ENCODE data around the gene MTG2.

Gene MTG2

DNA sequence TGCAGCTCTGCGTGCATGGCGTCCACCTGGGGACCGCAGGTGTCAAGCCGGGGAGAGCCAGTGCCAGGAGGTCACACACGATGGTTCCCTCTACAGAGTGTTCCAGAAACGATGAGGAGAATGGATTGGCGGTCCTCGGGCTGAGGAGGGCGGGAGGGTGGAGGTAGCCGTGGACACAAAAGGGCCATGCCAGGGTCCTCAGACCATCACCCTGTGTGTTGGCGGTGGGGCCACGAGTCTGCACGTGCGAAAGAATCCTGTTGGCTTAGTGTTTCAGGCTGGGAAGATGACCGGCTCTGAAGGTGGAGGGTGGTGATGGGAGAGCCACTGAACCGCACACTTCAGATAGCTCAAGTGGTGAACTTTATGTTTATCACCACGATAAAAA lies 23.6 kb downstream of the MTG2 start:
- DNase-seq = no peak

DNA sequence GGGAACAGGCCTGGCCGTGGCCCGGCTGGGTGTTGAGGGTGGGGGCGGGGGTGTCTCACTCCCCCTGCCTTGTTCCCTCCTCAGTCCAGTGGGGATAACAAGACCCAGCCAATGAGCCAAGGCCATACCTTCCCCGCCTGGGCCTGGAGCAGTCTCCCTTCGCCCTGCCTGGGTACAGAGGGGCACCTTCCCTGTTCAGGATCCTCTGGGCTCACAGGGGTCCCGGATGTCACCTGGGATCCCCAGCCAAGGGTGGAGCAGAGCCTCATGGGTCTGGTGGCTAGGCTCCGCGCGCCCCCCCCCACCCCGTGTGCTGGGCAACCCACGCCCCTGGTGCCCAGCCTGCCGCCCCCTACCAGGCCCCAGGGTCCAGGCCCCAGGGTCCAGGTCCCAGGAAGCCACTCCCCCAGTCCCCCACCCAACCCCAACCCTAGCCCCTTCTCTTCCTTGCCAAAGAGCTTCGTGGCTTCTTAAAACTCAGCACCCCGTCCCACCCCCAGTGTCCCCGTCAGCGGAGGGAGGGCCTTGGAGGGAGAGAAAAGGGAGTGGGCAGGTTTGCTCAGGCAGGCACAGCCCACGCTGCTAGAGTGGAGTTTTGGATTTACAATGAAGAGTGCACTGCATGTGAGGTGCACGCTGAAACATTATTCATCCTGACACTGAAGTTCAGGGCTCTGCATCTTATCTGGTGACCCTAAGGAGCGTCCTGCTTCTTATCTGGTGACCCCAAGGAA lies 25.4 kb downstream of the MTG2 start:
- DNase-seq = no peak

DNA sequence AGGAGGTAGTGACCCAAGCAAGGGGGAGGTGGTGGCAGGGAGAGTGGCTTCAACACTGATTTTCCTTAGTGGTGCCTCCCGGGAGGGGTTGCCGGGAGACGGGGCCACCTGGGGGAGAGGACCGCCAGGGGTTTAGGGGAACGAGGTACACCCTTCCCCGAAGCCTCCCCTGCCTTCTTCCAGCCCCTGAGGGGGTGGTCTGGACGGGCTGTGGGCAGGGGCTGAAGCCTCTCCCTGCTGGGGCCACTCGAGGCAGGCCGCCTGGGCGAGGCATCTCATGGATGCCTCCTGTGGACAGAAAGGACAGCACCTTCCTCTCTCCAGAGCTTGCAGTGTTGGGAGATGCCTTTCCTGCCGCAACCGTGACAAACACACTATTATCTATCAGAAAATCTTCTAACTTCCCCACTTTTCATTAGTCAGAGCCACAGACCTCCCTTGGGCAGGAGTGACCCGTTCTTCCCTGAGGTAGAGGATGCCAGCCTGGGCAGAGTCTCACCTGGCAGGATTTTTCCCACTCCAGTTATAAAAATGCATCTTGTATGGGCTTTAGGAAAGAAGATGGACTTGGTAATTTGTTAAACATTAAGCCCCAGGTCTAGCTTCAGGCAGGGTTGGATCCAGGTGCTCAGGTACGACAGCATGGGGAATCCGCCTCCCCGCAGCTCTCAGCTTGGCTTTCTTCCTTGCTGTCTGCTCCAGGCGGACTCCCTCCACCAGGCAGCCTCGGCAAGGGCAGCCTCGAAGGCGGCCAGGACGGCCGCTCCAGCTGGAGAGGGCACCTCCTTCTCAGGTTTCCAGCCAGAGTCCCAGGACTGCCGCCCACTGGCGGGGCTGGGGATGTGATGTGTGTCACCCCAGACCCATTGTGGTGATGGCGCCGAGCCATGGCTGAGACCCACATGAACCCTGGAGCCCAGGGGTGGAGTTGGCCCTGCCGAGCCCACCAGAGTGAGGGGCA lies 26.2 kb downstream of the MTG2 start:
- peak in 1 of 2 experiments; percentile 48 for DNase-seq

DNA sequence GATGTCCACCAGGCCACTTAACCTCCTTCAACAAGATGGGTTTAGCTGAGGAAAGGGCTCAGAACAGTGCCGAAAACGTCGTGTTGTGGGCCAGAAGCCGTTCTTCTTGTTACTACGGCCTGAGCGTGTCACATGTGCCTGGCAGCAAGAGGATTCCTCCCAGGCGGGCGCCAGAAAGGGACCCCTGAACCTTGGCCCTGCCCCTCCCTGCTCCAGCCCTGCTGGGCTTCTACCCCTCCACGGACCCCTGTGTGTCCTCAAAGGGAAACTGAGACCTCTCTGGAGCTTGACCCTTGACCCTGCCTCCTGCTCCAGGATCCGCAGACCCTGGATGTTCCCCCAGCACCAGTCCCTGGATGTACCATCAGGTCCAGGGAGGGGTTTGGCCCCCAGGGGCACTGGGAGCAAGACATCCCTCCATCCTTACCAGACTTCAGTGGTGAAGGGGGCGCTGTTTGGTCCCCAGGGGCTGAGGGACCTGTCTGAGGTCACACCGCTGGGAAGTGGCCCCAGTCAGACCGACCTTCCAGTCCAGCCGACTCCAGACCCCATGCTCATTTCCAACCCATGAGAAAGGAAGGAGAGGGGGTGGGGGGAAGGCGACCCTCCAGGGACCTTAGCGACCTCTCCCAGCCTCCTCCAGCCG lies 27.1 kb downstream of the MTG2 start:
- DNase-seq = peak in 1 of 2 experiments; percentile 18

DNA sequence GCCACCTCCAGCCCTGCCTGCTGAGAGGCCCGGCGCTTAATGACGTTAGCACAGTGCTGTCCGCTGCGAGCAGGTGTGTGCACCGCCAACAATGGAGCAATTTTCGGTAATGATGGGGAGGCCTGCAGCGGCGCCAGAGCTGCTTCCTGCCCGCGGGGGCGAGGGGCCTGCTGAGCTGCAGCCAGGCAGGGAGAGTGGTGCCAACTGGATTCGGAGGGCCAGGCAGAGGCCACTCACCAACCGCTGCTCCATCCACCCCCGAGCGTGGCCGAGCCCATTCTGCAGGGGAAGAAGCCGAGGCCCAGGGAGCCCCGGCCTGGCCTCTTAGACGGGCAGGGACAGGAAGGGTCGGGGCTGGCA lies 27.6 kb downstream of the MTG2 start:
- DNase-seq = peak; percentile 92 to 97

DNA sequence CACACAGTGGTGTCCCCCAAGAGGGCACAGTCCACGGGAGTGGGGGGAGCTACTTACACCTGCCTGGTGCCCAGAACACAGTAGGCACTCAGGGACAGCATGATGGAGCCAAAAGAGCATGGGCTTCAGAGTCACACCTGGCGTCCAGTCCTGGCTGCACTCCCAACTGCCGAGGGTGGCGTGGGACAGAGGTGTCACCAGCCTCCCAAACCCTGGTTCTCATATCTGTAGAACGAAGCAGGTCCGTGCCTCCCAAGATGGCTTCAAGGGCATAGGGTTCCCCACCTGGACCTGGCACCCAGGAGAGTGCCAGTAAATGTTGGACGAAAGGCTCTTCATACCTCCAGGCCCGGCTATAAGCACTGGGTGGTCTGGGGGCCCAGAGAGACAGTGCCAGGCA lies 28.4 kb downstream of the MTG2 start:
- DNase-seq = no peak

DNA sequence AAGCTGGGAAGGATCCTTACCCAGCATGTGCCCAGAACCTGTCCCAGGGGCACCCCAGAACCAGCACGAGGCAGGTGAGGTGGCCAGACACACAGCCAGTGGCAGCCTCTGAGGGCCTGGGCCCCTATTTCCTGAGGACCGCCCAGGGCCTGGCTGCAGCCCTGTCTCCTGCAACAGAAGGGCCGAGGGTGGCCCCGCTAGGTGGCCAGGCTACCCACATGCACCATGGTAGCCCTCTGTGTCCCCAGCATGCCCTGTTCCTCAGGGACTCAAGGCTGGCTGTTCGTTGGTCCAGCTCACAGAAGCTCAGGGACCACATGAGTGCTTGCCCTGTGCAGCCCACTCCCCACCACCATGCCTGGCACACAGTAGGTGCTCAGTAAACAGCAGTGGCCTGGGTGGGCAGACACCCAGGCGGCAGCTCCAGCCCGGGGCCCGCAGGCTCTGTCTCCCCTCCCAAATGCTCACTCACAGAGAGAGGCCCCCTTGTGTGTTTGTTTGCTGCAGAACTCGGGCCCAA lies 29.0 kb downstream of the MTG2 start:
- no peak for DNase-seq

DNA sequence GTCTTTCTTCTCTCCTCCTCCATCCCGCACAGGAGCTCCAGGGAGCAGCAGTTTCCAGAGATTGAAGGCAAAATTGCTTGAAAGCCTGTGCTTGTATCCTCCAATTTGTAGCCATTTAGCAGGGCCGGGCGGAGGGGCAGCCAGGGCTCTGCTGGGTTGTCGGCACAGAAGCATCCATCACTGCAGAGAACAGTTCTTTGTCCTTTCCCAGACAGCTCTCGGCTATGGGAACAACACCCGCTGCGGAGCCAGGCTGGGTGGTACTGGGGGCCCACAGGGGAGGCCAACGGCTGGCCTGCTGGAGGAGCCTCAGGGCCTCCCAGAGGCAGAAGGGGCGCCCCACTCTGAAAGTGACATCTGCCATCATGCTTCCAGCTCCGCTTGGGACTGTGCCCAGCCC lies 29.5 kb downstream of the MTG2 start:
- peak; percentile 54 to 81 for DNase-seq

DNA sequence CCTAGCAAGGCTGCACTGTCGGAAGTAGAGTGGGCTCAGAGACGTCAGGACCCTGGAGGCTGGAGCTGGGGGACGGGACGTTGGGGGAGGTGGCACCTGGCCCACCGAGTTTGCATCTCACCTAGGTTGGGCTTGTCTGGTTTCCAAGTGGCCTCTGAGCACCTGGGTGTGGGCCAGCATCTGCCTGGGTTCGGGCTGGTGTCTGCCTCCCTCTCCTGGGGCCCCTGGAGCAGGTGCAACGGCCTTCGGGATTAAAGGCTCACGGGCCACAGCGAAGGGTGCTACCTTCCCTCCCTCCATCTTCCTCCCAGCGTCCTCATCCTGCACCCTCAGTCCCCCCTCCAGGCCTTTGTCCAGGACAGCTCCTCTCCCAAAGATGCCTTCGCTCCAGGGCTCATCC lies 31.2 kb downstream of the MTG2 start:
- DNase-seq = peak in 1 of 2 experiments; percentile 60

DNA sequence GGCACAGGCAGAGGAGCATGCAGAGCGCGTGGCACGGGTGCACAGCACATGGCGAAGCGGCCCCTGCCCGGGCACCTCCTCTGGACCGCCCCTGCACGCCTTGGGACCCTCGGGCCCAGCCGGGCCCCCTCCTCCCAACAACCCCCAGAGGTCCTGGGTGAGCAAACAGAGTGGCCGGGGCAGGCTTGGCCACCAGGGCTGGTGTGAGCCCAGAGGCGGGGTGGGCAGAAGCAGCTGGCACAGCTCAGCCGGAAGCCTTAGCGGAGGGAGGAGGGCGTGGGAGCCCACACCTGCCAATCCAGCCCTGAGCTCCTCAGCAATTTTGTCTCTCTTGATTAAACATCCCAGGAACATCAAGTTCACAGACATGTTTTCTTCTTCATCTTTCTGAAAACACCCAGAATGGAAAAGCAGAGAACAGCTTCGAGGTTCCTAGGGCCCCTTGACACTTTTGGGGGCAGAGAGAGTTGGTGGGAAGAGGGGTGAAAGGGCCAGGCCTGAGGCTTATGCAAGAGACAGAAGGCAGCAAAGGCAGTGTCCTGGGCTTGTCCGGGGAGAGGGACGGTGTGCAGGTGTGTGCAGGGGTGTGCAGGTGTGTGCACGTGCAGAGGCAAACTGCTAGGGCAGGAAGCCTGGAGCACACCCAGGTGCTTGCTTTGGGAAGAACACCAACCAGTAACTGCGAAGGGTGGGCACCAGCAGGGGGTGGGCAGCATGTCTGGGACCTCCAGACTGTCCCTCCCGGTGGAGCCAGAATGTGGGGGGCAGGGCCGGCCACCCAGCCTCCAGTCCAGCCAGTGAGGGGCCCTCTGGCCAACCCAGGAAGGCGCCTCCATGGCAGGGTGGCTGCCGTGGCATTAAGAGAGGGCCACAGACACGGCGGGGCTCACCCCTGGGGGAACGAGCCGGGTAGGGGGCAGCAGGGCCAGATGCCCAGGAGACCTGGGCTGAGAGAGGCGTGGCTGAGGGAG lies 32.5 kb downstream of the MTG2 start:
- DNase-seq = peak in 1 of 2 experiments; percentile 55

DNA sequence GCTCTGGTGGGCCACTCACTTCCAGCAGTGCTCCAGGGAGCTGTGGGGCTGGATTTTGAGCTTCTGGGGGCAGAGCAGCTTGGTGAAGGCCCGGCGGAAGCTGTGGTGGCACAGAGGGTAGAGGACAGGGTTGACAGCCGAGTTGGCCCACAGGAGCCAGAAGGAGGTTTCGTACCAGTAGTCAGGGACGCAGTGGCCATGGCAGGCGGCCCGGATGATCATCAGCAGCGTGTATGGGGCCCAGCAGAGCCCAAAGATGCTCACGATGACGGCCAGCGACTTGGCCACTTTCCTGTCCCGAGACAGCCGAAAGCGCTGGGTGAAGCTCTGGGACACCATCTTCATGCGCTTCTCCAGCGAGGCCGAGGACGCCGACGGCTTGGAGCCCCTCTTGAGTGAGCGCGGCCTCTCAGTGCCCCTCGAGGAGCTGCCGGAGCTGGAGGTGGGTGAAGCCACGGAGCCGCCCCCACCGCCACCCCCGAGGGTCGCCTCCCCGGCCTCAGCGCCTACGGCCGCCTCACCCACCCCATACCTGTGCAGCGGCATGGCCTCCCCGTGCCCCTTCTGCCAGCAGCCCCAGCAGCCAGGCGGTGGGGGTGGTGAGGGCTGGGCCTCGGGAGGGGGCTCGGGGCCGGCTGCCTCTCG lies 33.3 kb downstream of the MTG2 start:
- no peak for DNase-seq

DNA sequence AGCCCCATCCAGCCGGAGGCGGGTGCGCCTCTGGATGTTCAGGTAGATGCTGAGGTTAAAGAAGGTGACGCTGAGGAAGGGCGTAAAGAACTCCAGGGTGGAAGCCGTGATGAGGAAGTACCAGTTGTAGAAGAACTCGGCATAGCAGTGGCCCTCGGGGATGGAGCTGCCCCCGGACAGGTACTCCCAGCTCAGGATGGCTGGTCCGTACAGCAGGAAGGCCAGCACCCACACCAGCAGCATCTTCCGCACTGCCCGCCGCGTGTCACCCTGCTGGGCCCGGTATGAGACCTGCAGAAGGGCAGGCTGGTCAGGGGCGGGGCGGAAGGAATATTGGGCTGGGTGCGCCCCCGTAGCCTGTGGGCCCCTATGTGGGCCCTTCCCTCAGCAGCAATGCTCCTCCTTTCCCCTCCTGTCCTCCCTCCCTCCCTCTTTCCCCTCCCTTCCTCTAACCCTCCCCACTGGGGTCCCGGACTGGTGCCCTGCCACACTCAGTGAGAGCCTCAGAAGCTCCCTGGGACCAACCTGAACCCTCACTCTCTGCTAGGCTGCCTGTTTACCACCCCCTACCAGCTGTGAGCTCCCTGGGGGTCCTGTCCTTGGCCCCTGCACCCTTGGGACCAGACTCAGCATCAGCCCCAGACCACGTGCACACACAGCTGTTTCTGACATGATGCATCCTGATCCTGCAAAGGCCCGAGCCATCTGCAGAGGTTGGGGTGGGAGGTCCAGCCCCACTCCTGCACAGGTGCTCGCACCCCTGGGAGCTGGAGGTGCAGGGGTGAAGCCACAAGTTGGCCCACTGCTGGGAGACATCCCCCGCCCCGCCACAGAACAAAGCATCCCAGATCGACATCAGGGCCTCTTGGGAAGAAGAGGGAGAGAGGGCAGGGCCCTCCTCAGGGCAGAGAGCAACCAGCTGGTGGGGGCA lies 34.1 kb downstream of the MTG2 start:
- DNase-seq = no peak

DNA sequence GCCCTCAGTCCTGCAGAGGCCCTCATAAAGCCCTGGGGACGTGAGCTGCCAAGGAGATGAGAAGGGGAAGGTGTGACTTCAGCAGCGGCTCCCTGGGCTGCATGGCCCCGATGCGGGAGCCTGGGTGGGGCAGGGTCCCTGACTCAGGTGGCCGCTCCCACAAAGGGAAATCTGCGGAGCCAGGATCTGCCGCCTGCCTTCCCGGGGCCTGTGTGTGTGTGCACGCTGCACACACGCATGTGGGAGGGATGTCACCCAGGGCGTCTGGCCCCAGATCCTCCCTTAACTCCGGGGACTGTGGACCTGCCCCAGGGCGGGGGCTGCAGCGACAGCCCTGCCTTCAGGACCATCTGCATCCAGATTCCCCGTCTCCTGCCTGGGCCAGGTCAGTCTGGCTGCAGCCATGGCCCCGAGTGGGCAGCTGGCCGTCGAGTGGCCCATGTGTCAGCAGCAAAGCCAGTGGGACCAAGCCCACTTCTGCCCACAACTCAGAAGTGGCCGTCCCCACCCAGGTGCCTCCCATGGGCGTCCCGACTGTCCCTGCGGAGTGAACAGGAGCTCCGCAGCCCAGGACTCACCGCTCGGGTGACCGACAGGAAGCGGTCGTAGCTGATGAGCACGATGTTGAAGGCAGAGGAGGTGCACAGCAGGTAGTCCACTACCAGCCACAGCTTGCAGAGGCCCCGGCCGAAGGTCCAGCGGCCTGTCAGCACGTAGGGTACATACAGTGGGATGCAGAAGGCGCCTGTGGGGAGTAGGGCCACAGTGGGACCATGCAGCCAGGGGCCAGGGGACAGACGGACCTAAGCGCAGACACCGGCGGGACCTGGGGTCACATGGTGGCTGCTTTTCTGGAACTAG lies 35.3 kb downstream of the MTG2 start:
- DNase-seq = no peak

DNA sequence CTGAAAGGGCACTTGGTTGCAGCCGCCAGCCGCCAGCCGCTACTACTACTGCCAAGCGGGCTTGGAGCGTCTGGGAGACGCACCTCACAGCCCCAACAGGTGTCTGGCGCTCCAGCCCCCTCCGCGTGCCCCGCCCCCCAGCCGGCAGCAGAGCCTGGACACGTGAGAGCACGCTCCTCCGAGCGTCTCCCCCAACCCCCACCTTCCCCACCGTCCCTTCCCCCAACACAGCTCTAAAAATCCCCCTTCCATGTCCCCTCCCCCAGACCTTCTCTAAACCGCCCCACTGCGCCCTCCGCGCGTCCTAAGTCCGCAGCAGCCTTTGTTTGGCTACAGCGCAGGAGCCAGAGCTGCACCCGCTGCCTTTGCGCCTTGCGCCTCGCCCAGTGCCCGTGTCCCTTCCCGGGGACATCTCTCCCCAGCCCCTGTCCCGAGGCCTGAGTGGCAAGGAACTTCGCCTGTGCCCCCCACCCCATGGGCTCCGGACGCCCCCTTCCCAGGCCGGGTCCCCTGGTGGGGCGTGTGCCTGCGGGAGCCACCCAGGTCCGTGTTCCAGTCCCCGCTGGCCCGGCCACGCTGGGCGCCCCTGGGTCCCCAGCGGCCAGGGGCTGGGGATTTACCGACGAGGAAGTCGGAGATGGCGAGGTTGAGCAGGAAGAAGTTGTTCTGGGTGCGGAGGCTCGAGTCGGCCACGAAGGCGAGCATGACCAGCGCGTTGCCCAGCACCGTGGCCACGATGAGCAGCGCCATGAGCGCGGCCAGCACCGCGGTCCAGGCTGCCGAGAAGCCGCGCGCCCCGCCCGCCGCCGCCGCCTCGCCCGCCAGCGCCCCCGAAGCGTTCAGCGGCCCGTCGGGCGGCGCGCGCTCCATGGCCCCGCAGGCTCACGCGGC lies 36.5 kb downstream of the MTG2 start:
- peak; percentile 63 to 64 for DNase-seq

DNA sequence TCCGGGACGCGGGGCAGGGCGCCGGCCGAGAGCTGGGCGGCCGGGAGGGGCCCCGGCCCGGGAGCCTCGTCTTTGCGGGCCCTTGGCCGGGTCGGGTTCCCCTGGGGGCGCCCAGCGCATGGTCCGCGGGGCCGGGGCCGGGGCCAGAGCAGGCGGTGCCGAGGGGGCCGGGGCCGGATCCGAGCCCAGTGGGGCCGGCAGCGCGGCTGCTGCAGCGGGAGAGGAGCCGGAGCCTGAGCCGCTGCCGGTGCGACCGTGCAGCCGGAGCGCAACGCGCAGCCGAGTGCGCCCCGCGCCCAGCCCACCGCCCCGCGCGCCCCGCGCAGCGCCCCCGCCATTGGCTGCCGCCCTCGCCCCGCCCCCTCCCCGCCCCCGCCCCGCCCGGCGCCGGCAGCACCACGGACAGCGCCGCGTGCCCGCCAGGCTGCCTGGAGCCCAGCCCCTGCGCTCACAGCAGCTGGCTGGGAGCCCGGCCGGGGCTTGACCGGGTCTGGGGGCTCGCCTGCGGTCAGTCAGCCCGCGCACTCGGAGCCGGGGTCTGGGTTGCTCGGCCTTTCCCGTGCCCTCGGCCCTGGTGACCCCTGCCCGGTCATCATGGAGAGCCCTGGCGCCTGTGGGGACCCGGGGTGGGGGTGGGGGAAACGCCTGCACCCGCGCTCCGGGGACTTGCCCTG lies 37.3 kb downstream of the MTG2 start, which contains the start of gene HRH3:
Gene HRH3, minus strand, starts transcription at position 287 of the 674 bp plus-strand sequence. CDS start 308 bp downstream, outside the sequence.
- peak; percentile 33 to 68 for DNase-seq

DNA sequence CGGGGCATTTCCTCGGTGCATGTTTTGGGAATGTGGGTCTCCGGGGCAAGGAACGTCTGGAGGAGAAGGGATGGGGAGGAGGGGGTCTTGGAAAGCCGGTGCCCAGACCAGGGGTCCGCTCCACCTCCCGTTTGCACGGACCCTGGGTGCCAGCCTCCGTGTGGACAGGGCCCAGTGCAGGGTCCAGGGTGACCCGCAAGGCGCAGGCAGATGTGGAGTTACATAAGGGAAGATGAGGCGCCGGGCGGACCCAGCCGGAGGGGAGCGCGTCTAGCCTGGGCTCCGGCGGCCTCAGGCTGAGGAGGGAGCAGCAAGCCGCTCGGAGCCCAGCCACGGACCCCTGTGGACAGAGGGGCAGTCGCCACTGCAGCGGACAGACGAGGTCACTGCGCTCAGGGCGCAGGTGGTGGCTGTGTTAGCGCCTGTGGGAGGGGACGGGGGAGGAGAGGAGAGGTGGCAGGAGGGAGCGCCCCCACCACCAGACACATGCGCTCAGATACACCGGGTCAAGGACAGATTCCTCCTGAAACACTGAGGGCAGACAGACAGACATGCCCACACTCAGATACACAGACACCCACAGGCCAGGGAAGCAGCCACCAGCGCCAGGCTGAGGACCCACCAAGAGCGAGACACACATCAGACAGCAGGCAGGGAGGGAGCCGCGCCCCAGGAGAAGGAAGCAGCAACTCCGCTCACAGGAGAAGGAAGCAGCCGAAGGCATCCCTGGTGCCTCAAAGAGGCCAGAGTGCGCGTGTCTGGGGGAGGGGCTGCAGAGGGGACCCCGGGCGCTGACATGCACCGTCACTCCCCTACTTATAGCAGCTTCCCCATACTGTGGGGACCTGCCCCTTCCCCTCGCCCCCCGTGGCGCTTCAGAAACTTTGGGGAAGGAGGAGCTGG lies 38.1 kb downstream of the MTG2 start:
- peak in 1 of 2 experiments; percentile 13 for DNase-seq

Data from NCI-H2081 (cell line).